NB4 (cell line): Measurements from ENCODE around the gene PTPN4.

ENCODE experiments used
- POLR2A ChIP-seq: IDR thresholded peaks from 2 replicates; pipeline ENCODE4 v1.6.1; 2011; ENCODE audit warnings: mild to moderate bottlenecking; ENCODE audit not compliant: insufficient read length; ENCODE audit errors: extremely low read depth
- TF ChIP-seq, protein P1 (sequence below): IDR thresholded peaks from one replicate; pipeline ENCODE4 v1.5.1; 2012; ENCODE audit warnings: low read depth, low read length
- TF ChIP-seq, protein P2 (sequence below): IDR thresholded peaks from 2 replicates; pipeline ENCODE4 v1.6.1; 2011; ENCODE audit warnings: low read depth, low read length

DNA sequence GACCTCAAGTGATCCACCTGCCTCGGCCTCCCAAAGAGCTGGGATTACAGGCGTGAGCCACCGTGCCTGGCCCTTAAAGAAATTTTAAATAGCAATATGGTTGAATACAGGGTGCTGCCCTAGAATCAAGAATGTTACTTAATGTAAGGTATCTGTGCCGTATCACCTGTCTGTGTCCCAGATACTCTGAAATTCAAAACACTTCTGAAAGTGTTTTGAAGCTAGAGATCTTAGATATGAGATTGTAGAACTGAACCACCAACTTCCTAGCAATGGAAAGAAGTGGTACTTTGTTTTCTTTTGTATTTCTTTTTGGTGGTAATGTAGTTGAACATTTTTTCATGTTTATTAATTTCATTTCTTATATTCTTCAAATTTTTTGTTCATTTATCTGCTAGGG lies 13.0 kb downstream of the PTPN4 start:
- TF ChIP-seq, protein P1, sequence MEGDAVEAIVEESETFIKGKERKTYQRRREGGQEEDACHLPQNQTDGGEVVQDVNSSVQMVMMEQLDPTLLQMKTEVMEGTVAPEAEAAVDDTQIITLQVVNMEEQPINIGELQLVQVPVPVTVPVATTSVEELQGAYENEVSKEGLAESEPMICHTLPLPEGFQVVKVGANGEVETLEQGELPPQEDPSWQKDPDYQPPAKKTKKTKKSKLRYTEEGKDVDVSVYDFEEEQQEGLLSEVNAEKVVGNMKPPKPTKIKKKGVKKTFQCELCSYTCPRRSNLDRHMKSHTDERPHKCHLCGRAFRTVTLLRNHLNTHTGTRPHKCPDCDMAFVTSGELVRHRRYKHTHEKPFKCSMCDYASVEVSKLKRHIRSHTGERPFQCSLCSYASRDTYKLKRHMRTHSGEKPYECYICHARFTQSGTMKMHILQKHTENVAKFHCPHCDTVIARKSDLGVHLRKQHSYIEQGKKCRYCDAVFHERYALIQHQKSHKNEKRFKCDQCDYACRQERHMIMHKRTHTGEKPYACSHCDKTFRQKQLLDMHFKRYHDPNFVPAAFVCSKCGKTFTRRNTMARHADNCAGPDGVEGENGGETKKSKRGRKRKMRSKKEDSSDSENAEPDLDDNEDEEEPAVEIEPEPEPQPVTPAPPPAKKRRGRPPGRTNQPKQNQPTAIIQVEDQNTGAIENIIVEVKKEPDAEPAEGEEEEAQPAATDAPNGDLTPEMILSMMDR = no peak
- TF ChIP-seq, protein P2, sequence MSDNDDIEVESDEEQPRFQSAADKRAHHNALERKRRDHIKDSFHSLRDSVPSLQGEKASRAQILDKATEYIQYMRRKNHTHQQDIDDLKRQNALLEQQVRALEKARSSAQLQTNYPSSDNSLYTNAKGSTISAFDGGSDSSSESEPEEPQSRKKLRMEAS = no peak
- no peak for TF ChIP-seq POLR2A
